Mesodermal cell (in vitro differentiated cells): ENCODE measurements around the gene STIP1.
A peak's percentile ranks its signal among the peaks of the same experiment; 100 is the strongest.

Experiments
- H3K27ac ChIP-seq: 2 replicates; pipeline ENCODE4 v1.7.0; 2013; ENCODE audit warnings: mild to moderate bottlenecking, low read depth, low read length, moderate library complexity; ENCODE audit not compliant: severe bottlenecking
- H3K36me3 ChIP-seq: 2 replicates; pipeline ENCODE4 v1.7.1; 2013; ENCODE audit warnings: mild to moderate bottlenecking, low read length, moderate library complexity; ENCODE audit not compliant: control insufficient read depth, insufficient read depth
- H3K4me1 ChIP-seq: one replicate; pipeline ENCODE4 v1.7.1; 2013; ENCODE audit warnings: mild to moderate bottlenecking, low read length; ENCODE audit not compliant: insufficient read depth, control insufficient read depth, poor library complexity, severe bottlenecking
- H3K4me3 ChIP-seq: 2 replicates; pipeline ENCODE4 v1.7.0; 2013; ENCODE audit warnings: low read length, control low read depth, mild to moderate bottlenecking; ENCODE audit not compliant: insufficient read depth, poor library complexity, severe bottlenecking; ENCODE audit errors: extremely low read depth
- H3K9me3 ChIP-seq: 2 replicates; pipeline ENCODE4 v1.7.1; 2013; ENCODE audit warnings: mild to moderate bottlenecking, low read length, moderate library complexity; ENCODE audit not compliant: control insufficient read depth
- WGBS, 2 experiments: methylation state at CpG; one replicate each; pipeline ENCODE4 v1.1.5; 2013; ENCODE audit warnings: missing lambda C conversion rate in 2 of 2; ENCODE audit not compliant: insufficient coverage in 2 of 2; 5-methylcytosine and 5-hydroxymethylcytosine counted together

STIP1 gene

DNA sequence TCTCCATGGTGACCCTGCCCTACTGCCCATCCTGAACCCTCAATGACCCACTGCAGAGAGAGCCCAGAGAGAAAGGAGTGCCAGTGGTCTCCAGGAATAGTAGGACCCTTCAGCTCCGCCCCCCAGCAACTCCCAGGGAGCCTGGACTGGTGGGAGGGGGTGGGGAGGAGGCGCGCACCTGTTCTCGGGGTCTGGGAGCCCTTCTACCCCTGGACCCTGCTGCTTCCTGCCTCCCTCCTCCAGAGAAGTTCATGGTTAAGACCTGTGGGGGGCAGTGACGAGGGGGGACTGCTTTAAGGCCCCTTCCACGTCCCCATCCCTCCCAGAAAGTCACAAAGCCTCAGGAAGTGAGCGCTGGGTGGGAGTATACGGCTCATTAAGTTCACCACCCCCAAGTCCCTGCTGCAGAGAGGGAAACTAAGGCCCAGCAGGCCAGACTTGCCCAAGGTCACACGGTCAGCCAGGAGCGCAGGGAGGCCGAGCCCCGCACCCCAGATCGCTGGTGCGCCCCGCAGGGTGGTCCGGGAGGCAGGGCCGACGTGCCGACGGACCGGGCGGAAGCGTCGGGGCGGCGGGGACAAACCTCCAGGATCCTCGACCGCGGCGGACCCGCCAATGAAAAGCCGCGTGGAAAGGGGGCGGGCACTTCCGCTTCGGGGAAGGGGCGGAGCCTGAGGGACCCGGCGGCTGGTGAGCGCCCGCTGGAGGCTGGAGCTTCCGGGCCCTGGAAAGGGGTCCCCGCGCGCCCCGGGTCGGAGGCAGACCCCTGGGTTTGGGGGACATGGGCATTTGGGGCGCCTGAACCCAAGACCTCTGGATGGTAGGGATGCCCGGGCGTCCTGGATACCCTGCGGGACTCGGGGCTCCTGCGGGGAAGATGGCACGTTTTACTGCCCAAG, 39.9 kb downstream of the STIP1 start, which contains the start of the genes NUDT22 and TRPT1:
Gene NUDT22 (plus strand): TSS at position 667 of the 899 bp plus-strand sequence. CDS start 379 bp downstream, outside the sequence.
Gene TRPT1 (minus strand): TSS at position 579 of the 899 bp plus-strand sequence. CDS start 326 bp downstream, at position 253.
- WGBS, 2 experiments, result 1% methylated on average over 46 to 47 of the region's 54 CpGs

GRCh38 chr11:64226507-64227051, 40.6 kb downstream of the STIP1 start:
- no peaks in the 10 kb centered on the region for H3K9me3 ChIP-seq
- WGBS, 2 experiments, result 36 to 38% methylated on average over 23 to 26 of the region's 26 CpGs
- peak overlapping the region; percentile 60 for H3K4me3 ChIP-seq
- peaks cover 18% of the 10 kb centered on the region for H3K36me3 ChIP-seq
- no peak overlapping the region for H3K27ac ChIP-seq
- H3K4me1 ChIP-seq, result peaks cover 11% of the 10 kb centered on the region

More for the DNA sequence above, 39.9 kb downstream of the STIP1 start, which contains the start of the genes NUDT22 and TRPT1:
- Histone ChIP-seq H3K9me3 (no peaks in the 10 kb centered on the region), H3K4me1 (peaks cover 11% of the 10 kb centered on the region), H3K27ac (peak within 1 kb of the TSS; percentile 37), H3K4me3 (peak within 1 kb of the TSS; percentile 60), H3K36me3 (peaks cover 23% of the 10 kb centered on the region)

GRCh38 chr11:64227405-64227956, 41.5 kb downstream of the STIP1 start:
- Histone ChIP-seq H3K4me3 (no peak overlapping the region), H3K36me3 (peaks cover 18% of the 10 kb centered on the region), H3K4me1 (peaks cover 11% of the 10 kb centered on the region), H3K27ac (no peak overlapping the region), H3K9me3 (no peaks in the 10 kb centered on the region)
- WGBS, 2 experiments, result 88% methylated on average over 1 of the region's 3 CpGs; no CpG with 5 or more reads in 1 of the 2 experiments

DNA sequence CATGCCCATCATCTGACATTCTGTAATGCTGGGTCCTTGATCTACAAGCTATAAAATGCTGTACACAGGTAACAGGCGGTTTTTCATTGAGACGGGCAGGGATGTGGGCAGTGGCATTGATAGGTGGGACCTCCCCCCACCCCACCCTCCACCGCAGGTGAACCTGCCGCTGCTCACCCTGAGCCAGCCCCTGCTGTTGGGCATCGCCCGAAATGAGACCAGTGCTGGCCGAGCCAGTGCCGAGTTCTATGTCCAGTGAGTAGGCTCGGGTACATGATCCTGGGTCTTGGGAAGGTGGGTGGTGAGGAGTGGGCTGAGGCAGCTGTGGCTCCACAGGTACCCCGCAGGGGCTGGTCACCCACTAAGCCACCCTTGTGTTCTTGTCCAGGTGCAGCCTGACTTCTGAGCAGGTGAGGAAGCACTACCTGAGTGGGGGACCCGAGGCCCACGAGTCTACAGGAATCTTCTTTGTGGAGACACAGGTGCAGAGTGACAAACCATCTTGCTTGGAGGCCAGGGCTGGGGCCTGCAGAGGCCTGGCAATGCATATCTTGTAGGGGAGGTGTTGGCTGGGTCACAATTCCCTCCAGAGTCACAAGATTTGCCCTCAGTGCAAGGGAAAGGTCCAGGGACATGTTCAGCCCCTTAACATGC, 43.2 kb downstream of the STIP1 start:
- H3K27ac ChIP-seq, result no peak overlapping the region

GRCh38 chr11:64229744-64230170, 43.8 kb downstream of the STIP1 start:
- WGBS, 2 experiments, result 66 to 70% methylated on average over 13 of the region's 13 CpGs
- Histone ChIP-seq H3K27ac (peak overlapping the region; percentile 17), H3K4me1 (peaks cover 11% of the 10 kb centered on the region), H3K4me3 (peak overlapping the region; percentile 54), H3K36me3 (peaks cover 2% of the 10 kb centered on the region), H3K9me3 (no peaks in the 10 kb centered on the region)

More for the DNA sequence above, 43.2 kb downstream of the STIP1 start:
- Histone ChIP-seq H3K4me1 (peaks cover 11% of the 10 kb centered on the region), H3K4me3 (no peak overlapping the region), H3K36me3 (peaks cover 7% of the 10 kb centered on the region), H3K9me3 (no peaks in the 10 kb centered on the region)
- WGBS, 2 experiments, result 98% methylated on average over 9 to 10 of the region's 12 CpGs

GRCh38 chr11:64230171-64230984, 44.4 kb downstream of the STIP1 start, which contains the start of gene DNAJC4:
DNAJC4 (plus strand) TSS chr11:64230548; CDS start chr11:64230855, 307 bp downstream.
- Histone ChIP-seq H3K9me3 (no peaks in the 10 kb centered on the region), H3K4me3 (peak within 1 kb of the TSS; percentile 54), H3K27ac (peak within 1 kb of the TSS; percentile 17), H3K4me1 (peaks cover 7% of the 10 kb centered on the region), H3K36me3 (peaks cover 2% of the 10 kb centered on the region)
- WGBS, 2 experiments, result 1% methylated on average over 60 to 61 of the region's 62 CpGs

GRCh38 chr11:64230985-64231365, 45.0 kb downstream of the STIP1 start:
- Histone ChIP-seq H3K36me3 (peaks cover 2% of the 10 kb centered on the region), H3K4me3 (peak overlapping the region; percentile 54), H3K4me1 (peaks cover 5% of the 10 kb centered on the region), H3K9me3 (no peaks in the 10 kb centered on the region), H3K27ac (no peak overlapping the region)
- WGBS, 2 experiments, result 17% methylated on average over 7 of the region's 8 CpGs; no CpG with 5 or more reads in 1 of the 2 experiments

GRCh38 chr11:64231546-64231945, 45.6 kb downstream of the STIP1 start:
- H3K9me3 ChIP-seq, result no peaks in the 10 kb centered on the region
- peaks cover 2% of the 10 kb centered on the region for H3K36me3 ChIP-seq
- peaks cover 5% of the 10 kb centered on the region for H3K4me1 ChIP-seq
- H3K27ac ChIP-seq, result no peak overlapping the region
- H3K4me3 ChIP-seq, result no peak overlapping the region
- 88 to 94% methylated on average over 6 to 7 of the region's 7 CpGs for WGBS, 2 experiments

GRCh38 chr11:64232182-64232966, 46.4 kb downstream of the STIP1 start:
- H3K4me1 ChIP-seq, result no peaks in the 10 kb centered on the region
- no peak overlapping the region for H3K27ac ChIP-seq
- no peak overlapping the region for H3K4me3 ChIP-seq
- H3K9me3 ChIP-seq, result no peaks in the 10 kb centered on the region
- 96% methylated on average over 13 to 15 of the region's 15 CpGs for WGBS, 2 experiments
- H3K36me3 ChIP-seq, result peaks cover 5% of the 10 kb centered on the region
